ENCODE data around the gene STEAP3.

STEAP3 gene

DNA sequence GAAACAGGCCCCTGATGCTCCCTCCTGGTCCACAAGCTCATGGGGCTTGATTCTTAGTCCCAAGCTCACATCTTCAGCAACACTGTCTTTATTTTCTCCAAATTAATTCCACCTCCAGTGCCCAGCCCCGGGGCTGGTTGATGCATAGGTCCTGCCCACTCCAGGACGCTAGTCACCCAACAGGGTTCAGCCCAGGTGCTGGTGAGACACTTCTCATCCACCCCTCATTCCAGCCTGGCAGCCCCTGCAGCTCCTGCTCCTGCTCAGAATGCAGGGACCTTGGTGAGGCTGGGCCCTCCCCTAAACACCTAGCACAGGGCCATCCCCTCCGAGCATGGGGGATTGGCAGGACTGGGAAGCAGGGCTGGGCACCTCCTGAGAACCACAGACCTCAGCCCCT, 25.7 kb downstream of the STEAP3 start:
- H3K4me3 ChIP-seq, result no peak overlapping the region
- H3K9me3 ChIP-seq (ENCODE audit: low read depth, low read length), result no peaks in the 10 kb centered on the region
- no peak overlapping the region for H3K27ac ChIP-seq
- no peak overlapping the region for H3K9ac ChIP-seq (ENCODE audit: insufficient read length)
- no peak for TF ChIP-seq POLR2AphosphoS5 (IDR thresholded peaks at IDR 0.05; ENCODE audit: borderline replicate concordance, low read depth, low read length)
- H3K36me3 ChIP-seq (ENCODE audit: insufficient read depth, low read length), result no peaks in the 10 kb centered on the region
- DNase-seq (ENCODE audit: low read depth, low spot score), result no peak

GRCh38 chr2:119249855-119250717, 26.5 kb downstream of the STEAP3 start:
- H3K36me3 ChIP-seq (ENCODE audit: insufficient read depth, low read length), result no peaks in the 10 kb centered on the region
- H3K4me3 ChIP-seq, result no peak overlapping the region
- H3K9ac ChIP-seq (ENCODE audit: insufficient read length), result no peak overlapping the region
- no peak for TF ChIP-seq EZH2 (IDR thresholded peaks at IDR 0.05)
- no peak for TF ChIP-seq FOXP2 (optimal IDR thresholded peaks at IDR 0.05; ENCODE audit: control extremely low read depth, extremely low read length, insufficient read depth)
- TF ChIP-seq POLR2AphosphoS5 (IDR thresholded peaks at IDR 0.05; ENCODE audit: borderline replicate concordance, low read depth, low read length), result no peak
- no peak for DNase-seq (ENCODE audit: low read depth, low spot score)
- H3K27ac ChIP-seq, result no peak overlapping the region
- H3K9me3 ChIP-seq (ENCODE audit: low read depth, low read length), result no peaks in the 10 kb centered on the region

DNA sequence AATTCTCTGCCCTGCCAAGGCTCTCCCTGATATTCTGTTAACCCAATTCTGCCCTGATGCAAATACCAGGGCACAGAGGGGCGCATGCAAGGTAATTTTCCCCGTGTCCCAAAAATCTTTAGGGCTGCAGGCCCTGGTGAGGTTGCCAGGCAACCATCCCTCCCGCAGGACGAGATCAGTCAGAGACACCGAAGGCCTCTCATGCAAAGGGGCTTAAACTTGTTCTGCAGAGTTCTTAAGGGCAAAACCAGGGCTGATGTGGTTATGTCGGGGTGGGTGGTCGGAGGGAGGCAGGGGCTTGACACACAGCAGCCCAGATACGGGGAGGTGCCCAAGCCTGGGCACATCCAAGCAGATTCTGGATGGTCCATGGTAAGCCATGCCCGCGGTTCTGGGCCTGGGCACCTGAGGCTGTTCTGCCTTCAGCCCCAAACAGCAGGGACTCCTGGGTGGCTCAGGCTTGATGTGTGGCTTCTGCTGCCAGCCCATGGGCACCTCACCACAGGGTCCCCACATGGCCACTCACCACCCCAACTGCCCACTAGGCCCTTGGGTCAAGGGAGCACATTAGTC, 27.2 kb downstream of the STEAP3 start:
- H3K9ac ChIP-seq (ENCODE audit: insufficient read length), result no peak overlapping the region
- no peaks in the 10 kb centered on the region for H3K9me3 ChIP-seq (ENCODE audit: low read depth, low read length)
- no peak for DNase-seq (ENCODE audit: low read depth, low spot score)
- no peak overlapping the region for H3K4me3 ChIP-seq
- TF ChIP-seq FOXP2 (optimal IDR thresholded peaks at IDR 0.05; ENCODE audit: control extremely low read depth, extremely low read length, insufficient read depth) (no peak), EZH2 (IDR thresholded peaks at IDR 0.05) (no peak), POLR2AphosphoS5 (IDR thresholded peaks at IDR 0.05; ENCODE audit: borderline replicate concordance, low read depth, low read length) (no peak)
- H3K36me3 ChIP-seq (ENCODE audit: insufficient read depth, low read length), result no peaks in the 10 kb centered on the region
- H3K27ac ChIP-seq, result no peak overlapping the region

DNA sequence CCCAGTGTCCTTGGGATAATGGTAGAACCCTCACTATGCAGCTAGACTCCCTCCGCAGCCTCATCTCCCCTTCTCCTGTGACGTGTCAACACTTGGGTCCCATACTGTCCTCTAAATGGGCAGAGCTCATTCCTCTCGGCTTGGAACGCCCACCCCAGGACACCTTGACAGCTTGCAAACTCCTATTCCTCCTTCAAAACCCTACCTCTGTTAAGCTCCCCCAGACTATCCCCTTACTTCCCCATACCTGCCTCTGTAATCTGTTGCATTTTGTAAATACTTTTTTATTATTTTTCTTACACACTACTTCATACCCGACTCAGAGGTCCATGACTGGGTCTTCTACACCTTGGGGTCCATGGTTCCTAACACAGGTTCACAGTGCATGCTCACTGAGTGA, 28.0 kb downstream of the STEAP3 start:
- H3K4me3 ChIP-seq, result no peak overlapping the region
- no peaks in the 10 kb centered on the region for H3K36me3 ChIP-seq (ENCODE audit: insufficient read depth, low read length)
- TF ChIP-seq EZH2 (IDR thresholded peaks at IDR 0.05), result no peak
- TF ChIP-seq FOXP2 (optimal IDR thresholded peaks at IDR 0.05; ENCODE audit: control extremely low read depth, extremely low read length, insufficient read depth), result no peak
- no peak for TF ChIP-seq POLR2AphosphoS5 (IDR thresholded peaks at IDR 0.05; ENCODE audit: borderline replicate concordance, low read depth, low read length)
- no peak overlapping the region for H3K27ac ChIP-seq
- H3K9me3 ChIP-seq (ENCODE audit: low read depth, low read length), result no peaks in the 10 kb centered on the region
- DNase-seq (ENCODE audit: low read depth, low spot score), result no peak
- H3K9ac ChIP-seq (ENCODE audit: insufficient read length), result no peak overlapping the region

GRCh38 chr2:119252186-119253113, 28.8 kb downstream of the STEAP3 start:
- Histone ChIP-seq H3K27ac (no peak overlapping the region), H3K9me3 (ENCODE audit: low read depth, low read length) (no peaks in the 10 kb centered on the region), H3K36me3 (ENCODE audit: insufficient read depth, low read length) (no peaks in the 10 kb centered on the region), H3K4me3 (no peak overlapping the region), H3K9ac (ENCODE audit: insufficient read length) (no peak overlapping the region)
- TF ChIP-seq POLR2AphosphoS5 (IDR thresholded peaks at IDR 0.05; ENCODE audit: borderline replicate concordance, low read depth, low read length) (no peak), EZH2 (IDR thresholded peaks at IDR 0.05) (no peak), FOXP2 (optimal IDR thresholded peaks at IDR 0.05; ENCODE audit: control extremely low read depth, extremely low read length, insufficient read depth) (no peak)
- no peak for DNase-seq (ENCODE audit: low read depth, low spot score)

DNA sequence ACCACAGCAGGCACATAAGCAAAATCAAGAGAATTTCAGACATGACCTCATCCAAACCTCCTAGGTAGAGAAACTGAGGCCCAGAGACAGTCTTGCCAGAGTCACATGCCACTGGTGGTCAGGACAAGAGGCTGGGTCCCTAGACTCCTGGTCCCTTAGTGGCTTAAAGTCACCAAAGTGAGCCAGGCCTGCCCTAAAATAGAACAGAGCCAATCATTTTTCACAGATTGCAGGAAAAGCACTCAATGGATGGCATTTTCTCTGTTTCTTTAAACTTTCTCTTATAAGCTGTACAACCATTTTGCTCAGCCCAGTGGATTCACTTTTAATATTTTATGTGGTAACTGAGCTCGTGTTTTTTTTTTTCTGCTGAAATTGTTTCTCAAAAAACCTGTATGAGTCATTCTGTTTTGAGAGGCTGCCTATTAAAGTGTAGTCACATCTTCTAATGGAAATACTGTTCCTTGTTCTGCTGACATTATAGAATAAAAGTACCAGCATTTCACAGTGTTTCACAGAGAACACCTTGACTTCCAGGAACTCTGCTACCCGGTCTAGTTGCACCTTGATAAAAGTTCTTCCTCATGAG, 29.6 kb downstream of the STEAP3 start:
- Histone ChIP-seq H3K36me3 (ENCODE audit: insufficient read depth, low read length) (no peaks in the 10 kb centered on the region), H3K4me3 (no peak overlapping the region), H3K27ac (no peak overlapping the region), H3K9ac (ENCODE audit: insufficient read length) (no peak overlapping the region), H3K9me3 (ENCODE audit: low read depth, low read length) (no peaks in the 10 kb centered on the region)
- TF ChIP-seq FOXP2 (optimal IDR thresholded peaks at IDR 0.05; ENCODE audit: control extremely low read depth, extremely low read length, insufficient read depth), result no peak
- TF ChIP-seq POLR2AphosphoS5 (IDR thresholded peaks at IDR 0.05; ENCODE audit: borderline replicate concordance, low read depth, low read length), result no peak
- no peak for TF ChIP-seq EZH2 (IDR thresholded peaks at IDR 0.05)
- no peak for DNase-seq (ENCODE audit: low read depth, low spot score)

- Histone ChIP-seq H3K27ac (no peak overlapping the region), H3K9ac (ENCODE audit: insufficient read length) (no peak overlapping the region), H3K9me3 (ENCODE audit: low read depth, low read length) (no peaks in the 10 kb centered on the region), H3K36me3 (ENCODE audit: insufficient read depth, low read length) (no peaks in the 10 kb centered on the region), H3K4me3 (no peak overlapping the region)
- DNase-seq (ENCODE audit: low read depth, low spot score), result no peak
- no peak for TF ChIP-seq FOXP2 (optimal IDR thresholded peaks at IDR 0.05; ENCODE audit: control extremely low read depth, extremely low read length, insufficient read depth)
- no peak for TF ChIP-seq POLR2AphosphoS5 (IDR thresholded peaks at IDR 0.05; ENCODE audit: borderline replicate concordance, low read depth, low read length)
- TF ChIP-seq EZH2 (IDR thresholded peaks at IDR 0.05), result no peak
Measured at GRCh38 chr2:119253760-119254600, 30.3 kb downstream of the STEAP3 start.
